Vagina (tissue), 2 donors: ENCODE measurements around the gene TMEFF1. TPM values are rescaled to one million over a fixed set of nuclear protein-coding genes. Genes with fewer than 3 reads are reported as not detected.

ENCODE experiments used
- DNase-seq, 2 donors: peaks; one replicate each; pipeline ENCODE4 v3.0.0-alpha.2; 2017; ENCODE audit errors: extremely low spot score in 2 of 2
- H3K27ac ChIP-seq: fragments of 200-600 bp; sonication (generic); one replicate; pipeline ENCODE4 v1.5.1; 2019
- H3K27me3 ChIP-seq: fragments of 200-600 bp; sonication (generic); one replicate; pipeline ENCODE4 v1.5.1; 2019
- H3K36me3 ChIP-seq, 2 donors: fragments of 200-600 bp; sonication (generic); one replicate each; pipeline ENCODE4 v1.5.1; 2017 to 2019
- H3K4me1 ChIP-seq: fragments of 200-600 bp; sonication (generic); one replicate; pipeline ENCODE4 v1.5.1; 2019
- H3K4me3 ChIP-seq, 2 donors: fragments of 200-600 bp; sonication (generic); 1 replicate in 1 of 2; 2 replicates in 1 of 2; pipeline ENCODE4 v1.5.1; 2016 to 2019
- H3K9me3 ChIP-seq: fragments of 200-600 bp; sonication (generic); one replicate; pipeline ENCODE4 v1.5.1; 2019
- CTCF ChIP-seq, 3 experiments: fragments of 450-650 bp in 2 of 3; fragments of 200-600 bp in 1 of 3; sonication (generic) in 1 of 3; IDR thresholded peaks; one replicate each; pipeline ENCODE4 v1.5.1; 2017 to 2019; ENCODE audit warnings: antibody characterized with exemption in 3 of 3, mild to moderate bottlenecking in 2 of 3, moderate library complexity in 2 of 3
- POLR2A ChIP-seq, 2 donors: fragments of 450-650 bp; IDR thresholded peaks; one replicate each; pipeline ENCODE4 v1.6.1; 2017; ENCODE audit warnings: antibody characterized with exemption in 2 of 2, mild to moderate bottlenecking in 2 of 2, moderate library complexity in 2 of 2
- POLR2AphosphoS5 ChIP-seq, 2 donors: sonication (generic); formaldehyde crosslinking; IDR thresholded peaks; one replicate each; pipeline ENCODE4 v1.9.0; 2017; ENCODE audit warnings: antibody characterized with exemption in 2 of 2, mild to moderate bottlenecking in 2 of 2, low read depth in 1 of 2; ENCODE audit not compliant: insufficient read depth in 1 of 2
- intact Hi-C: fragments of 100-400 bp; cut with DNase I; formaldehyde crosslinking; loops from one replicate; pipeline ENCODE4 v1.15.1; 2023
- total RNA-seq: library from RNA; depleted of rRNA; stranded (reverse); fragments of >200 nt; gene quantifications from one replicate; pipeline ENCODE4 v1.2.3, GENCODE V29; 2016

TMEFF1 gene
- total RNA-seq, 1 donor from 2014 or later: not detected

GRCh38 chr9:100561256-100561655, 88.3 kb downstream of the TMEFF1 start:
- no peaks in the 10 kb centered on the region for H3K27me3 ChIP-seq
- H3K27ac ChIP-seq: no peak overlapping the region
- no peaks in the 10 kb centered on the region for H3K36me3 ChIP-seq
- DNase-seq: no peak
- intact Hi-C loops: no loop called here
- TF ChIP-seq POLR2A (IDR thresholded peaks at IDR 0.05): no peak
- TF ChIP-seq CTCF (IDR thresholded peaks at IDR 0.05): no peak
- TF ChIP-seq POLR2AphosphoS5 (IDR thresholded peaks at IDR 0.05; ENCODE audit: insufficient read depth in 1 of 2, low read depth in 1 of 2): no peak
- no peaks in the 10 kb centered on the region for H3K4me1 ChIP-seq
- H3K9me3 ChIP-seq: no peaks in the 10 kb centered on the region
- H3K4me3 ChIP-seq: no peak overlapping the region

- Histone ChIP-seq H3K4me3 (no peak overlapping the region), H3K4me1 (no peaks in the 10 kb centered on the region), H3K36me3 (no peaks in the 10 kb centered on the region), H3K9me3 (no peaks in the 10 kb centered on the region), H3K27me3 (no peaks in the 10 kb centered on the region), H3K27ac (no peak overlapping the region)
- no peak for DNase-seq
- TF ChIP-seq POLR2AphosphoS5 (IDR thresholded peaks at IDR 0.05; ENCODE audit: insufficient read depth in 1 of 2, low read depth in 1 of 2) (no peak), POLR2A (IDR thresholded peaks at IDR 0.05) (no peak), CTCF (IDR thresholded peaks at IDR 0.05) (no peak)
- intact Hi-C loops: no loop called here
Measured at GRCh38 chr9:100567856-100568255, 94.9 kb downstream of the TMEFF1 start.

GRCh38 chr9:100573655-100574260, 100.8 kb downstream of the TMEFF1 start:
- Histone ChIP-seq H3K9me3 (no peaks in the 10 kb centered on the region), H3K27me3 (no peaks in the 10 kb centered on the region), H3K36me3 (no peaks in the 10 kb centered on the region), H3K4me3 (no peak overlapping the region), H3K27ac (no peak overlapping the region), H3K4me1 (no peaks in the 10 kb centered on the region)
- intact Hi-C loops: no loop called here
- DNase-seq: no peak
- TF ChIP-seq POLR2AphosphoS5 (IDR thresholded peaks at IDR 0.05; ENCODE audit: insufficient read depth in 1 of 2, low read depth in 1 of 2): no peak
- no peak for TF ChIP-seq CTCF (IDR thresholded peaks at IDR 0.05)
- no peak for TF ChIP-seq POLR2A (IDR thresholded peaks at IDR 0.05)

- intact Hi-C loops: no loop called here
- no peaks in the 10 kb centered on the region for H3K27me3 ChIP-seq
- no peak for DNase-seq
Measured at GRCh38 chr9:100575006-100575405, 102.1 kb downstream of the TMEFF1 start.

More at GRCh38 chr9:100575006-100575405, 102.1 kb downstream of the TMEFF1 start:
- Histone ChIP-seq H3K4me3 (no peak overlapping the region), H3K9me3 (no peaks in the 10 kb centered on the region), H3K4me1 (no peaks in the 10 kb centered on the region), H3K27ac (no peak overlapping the region), H3K36me3 (no peaks in the 10 kb centered on the region)
- TF ChIP-seq POLR2A (IDR thresholded peaks at IDR 0.05) (no peak), POLR2AphosphoS5 (IDR thresholded peaks at IDR 0.05; ENCODE audit: insufficient read depth in 1 of 2, low read depth in 1 of 2) (no peak), CTCF (IDR thresholded peaks at IDR 0.05) (no peak)
